Epithelial cell of esophagus (primary cell): ENCODE measurements around the gene KLF16.

Experiments used
- DNase-seq: peaks from one replicate; pipeline ENCODE4 v3.0.0; 2010; ENCODE audit warnings: low read depth
- H3K4me3 ChIP-seq: 2 replicates; pipeline ENCODE4 v1.5.1; 2011; ENCODE audit warnings: mild to moderate bottlenecking, low read length, control low read depth
- CTCF ChIP-seq: IDR thresholded peaks from 2 replicates; pipeline ENCODE4 v1.5.1; 2011; ENCODE audit warnings: low read depth, mild to moderate bottlenecking, low read length, control low read depth, inconsistent platforms; ENCODE audit not compliant: insufficient read depth; ENCODE audit errors: missing control alignments

KLF16 gene

GRCh38 chr19:1814833-1815604 lies 48.4 kb downstream of the KLF16 start:
- DNase-seq, result no peak
- TF ChIP-seq CTCF, result no peak
- no peak overlapping the region for H3K4me3 ChIP-seq

DNA sequence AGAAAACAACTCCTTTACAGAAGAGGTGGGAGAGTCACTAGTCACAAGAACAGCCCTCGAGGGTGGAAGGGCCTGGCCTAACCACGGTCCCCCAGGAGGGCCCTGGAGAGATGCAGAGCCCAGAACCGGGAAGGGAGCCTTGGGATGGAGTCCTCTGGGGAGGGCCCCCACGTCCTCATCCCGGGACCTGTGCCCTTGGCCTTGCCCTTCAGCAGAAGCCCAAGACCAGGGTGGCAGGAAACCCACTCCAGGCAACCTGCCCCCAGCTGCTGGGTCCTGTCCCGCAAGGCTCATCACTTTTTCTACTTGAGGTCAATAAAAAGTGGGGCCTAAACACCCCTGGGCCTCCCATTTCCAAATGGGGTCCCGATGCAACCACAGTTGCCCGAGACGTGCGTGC lies 49.0 kb downstream of the KLF16 start:
- no peak for TF ChIP-seq CTCF
- DNase-seq, result no peak
- H3K4me3 ChIP-seq, result no peak overlapping the region

- DNase-seq, result no peak
- peak overlapping the region; percentile 52 for H3K4me3 ChIP-seq
Observed at GRCh38 chr19:1813192-1814182, 49.9 kb downstream of the KLF16 start.

DNA sequence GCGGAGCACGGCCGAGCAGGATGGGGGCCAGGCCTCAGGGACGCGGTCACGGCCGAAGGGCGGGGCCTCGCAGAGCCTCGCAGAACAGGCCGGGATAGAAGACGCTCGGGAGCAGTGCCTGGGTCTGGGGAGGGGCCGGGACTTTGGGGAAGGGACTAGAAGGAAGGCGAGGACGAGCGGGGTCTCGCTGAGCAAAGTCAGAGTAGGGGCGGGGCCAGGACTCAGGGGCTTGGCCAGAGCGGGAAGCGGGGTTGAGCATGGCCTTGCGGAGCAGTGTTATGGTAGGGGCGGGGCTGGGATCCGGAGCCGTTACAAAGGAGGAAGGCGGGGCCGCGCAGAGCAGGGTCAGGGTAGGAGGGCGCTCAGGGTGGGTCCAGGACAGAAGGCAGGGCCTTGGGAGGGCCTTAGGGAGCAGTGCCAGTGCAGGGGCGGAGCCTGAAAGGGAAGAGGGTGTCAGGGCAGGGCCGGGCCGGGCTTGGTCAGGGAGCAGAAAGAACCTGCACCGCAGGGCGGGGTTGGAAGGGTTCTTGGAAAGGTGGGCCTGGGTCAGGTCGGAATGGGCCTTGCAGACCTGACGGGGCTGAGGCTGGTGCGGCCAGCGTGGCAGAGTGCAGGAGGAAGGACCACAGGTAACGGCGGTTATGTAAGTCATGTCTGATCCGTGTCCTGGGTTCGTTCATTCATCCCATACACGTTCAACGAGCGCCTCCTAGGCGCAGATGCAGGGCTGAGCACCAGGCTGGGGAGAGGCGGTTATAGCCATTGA lies 50.8 kb downstream of the KLF16 start:
- peak; percentile 96 for DNase-seq
- peak; percentile 68 for TF ChIP-seq CTCF
- peak overlapping the region; percentile 52 for H3K4me3 ChIP-seq

More at GRCh38 chr19:1813192-1814182, 49.9 kb downstream of the KLF16 start:
- TF ChIP-seq CTCF, result no peak

GRCh38 chr19:1811942-1812425 lies 51.4 kb downstream of the KLF16 start, which contains the start of gene ATP8B3:
Gene ATP8B3 (minus strand): TSS chr19:1812276. CDS start chr19:1811736, 540 bp downstream.
- DNase-seq, result no peak
- TF ChIP-seq CTCF, result no peak
- H3K4me3 ChIP-seq, result peak within 1 kb of the TSS; percentile 52

GRCh38 chr19:1811472-1811894 lies 51.9 kb downstream of the KLF16 start:
- DNase-seq, result peak; percentile 90
- no peak for TF ChIP-seq CTCF
- H3K4me3 ChIP-seq, result peak overlapping the region; percentile 20
